Measurements from ENCODE around the gene CLPX.
"Not testable (repeated sequence)": the region's sequence is repeated elsewhere in the genome, so short reads cannot be mapped to it uniquely, and the experiment has no call there.

Gene CLPX

GRCh38 chr15:65101411-65101890 is 83.7 kb downstream of the CLPX start:
- no peak for DNase-seq (ENCODE audit: low read depth)

DNA sequence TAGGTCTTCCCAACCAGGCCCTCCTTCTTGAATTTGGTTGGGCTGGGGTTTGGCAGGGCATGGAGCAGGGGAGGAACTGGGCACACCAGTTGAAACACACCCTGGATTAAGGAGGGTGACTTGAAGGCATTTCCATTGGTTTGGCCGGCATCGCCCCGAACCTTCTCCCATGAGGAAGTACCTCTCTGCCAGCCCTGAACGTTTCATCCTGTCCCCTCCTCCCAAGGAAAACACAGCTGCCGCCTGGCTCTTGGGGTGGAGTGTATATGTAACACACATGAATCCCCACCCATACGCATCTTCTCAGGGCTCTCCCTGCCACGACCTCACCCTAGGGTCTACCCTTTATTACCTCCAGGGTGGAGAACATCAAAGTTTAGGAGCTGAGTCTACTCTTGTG is 84.7 kb downstream of the CLPX start:
- DNase-seq (ENCODE audit: low read depth) = no peak

DNA sequence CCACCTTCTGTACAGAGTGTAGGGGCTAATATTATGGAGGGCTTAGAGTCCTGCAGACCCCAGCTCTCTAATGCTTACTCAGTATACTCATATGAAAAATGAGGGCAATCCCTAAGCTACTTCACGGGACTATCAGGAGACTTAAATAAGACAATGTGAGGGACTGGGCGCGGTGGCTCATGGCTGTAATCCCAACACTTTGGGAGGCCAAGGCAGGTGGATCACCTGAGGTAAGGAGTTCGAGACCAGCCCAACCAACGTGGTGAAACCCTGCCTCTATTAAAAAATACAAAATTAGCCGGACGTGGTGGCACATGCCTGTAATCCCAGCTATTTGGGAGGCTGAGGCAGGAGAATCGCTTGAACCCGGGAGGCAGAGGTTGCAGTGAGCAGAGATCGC is 85.3 kb downstream of the CLPX start:
- DNase-seq (ENCODE audit: low read depth) = not testable (repeated sequence)

DNA sequence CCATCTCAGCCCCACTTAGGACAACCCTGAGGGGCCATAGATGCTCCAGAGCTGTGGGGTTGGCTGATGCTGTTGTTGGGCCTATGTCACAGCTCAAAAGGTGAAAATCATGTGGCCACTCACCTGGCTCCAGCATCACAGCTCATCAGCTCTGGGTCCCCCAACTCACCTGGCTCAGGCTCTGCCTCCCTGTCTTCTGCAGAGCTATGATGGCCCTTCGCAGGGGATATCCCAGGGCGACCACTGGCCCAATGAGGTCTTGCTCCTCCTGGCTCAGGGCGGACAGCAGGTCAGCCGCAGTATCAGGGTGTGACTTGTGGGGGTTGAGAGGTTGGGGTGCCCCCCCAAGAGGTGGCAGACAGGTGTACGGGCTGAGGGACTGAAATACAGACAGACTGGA is 85.8 kb downstream of the CLPX start:
- DNase-seq (ENCODE audit: low read depth) = no peak
